HepG2 (cell line): ENCODE results near the gene FZD4. TPM values are rescaled to one million over a fixed set of nuclear protein-coding genes. Genes with fewer than 3 reads are reported as not detected.

Source experiments
- EP300 ChIP-seq, 3 experiments: sonication (generic) in 1 of 3; formaldehyde crosslinking in 1 of 3; IDR thresholded peaks; 2 replicates each; pipeline versions ENCODE4 v1.5.1 to v1.6.1; 2011 to 2020; ENCODE audit warnings: low read depth in 2 of 3, low read length in 2 of 3, borderline replicate concordance in 1 of 3, improper control_type of control experiment in 1 of 3, mild to moderate bottlenecking in 1 of 3, missing genetic modification reagents in 1 of 3, moderate library complexity in 1 of 3
- GATAD2A ChIP-seq: IDR thresholded peaks from 2 replicates; pipeline ENCODE4 v1.6.1; 2016
- HDAC2 ChIP-seq: sonication (generic); formaldehyde crosslinking; IDR thresholded peaks from 2 replicates; pipeline ENCODE4 v1.4.0; 2020; ENCODE audit warnings: missing genetic modification reagents
- HNF1B ChIP-seq: sonication (generic); formaldehyde crosslinking; IDR thresholded peaks from 2 replicates; pipeline ENCODE4 v1.5.1; 2020; ENCODE audit warnings: mild to moderate bottlenecking, moderate library complexity, missing genetic modification reagents
- KLF16 ChIP-seq, 2 experiments: sonication (generic) in 1 of 2; formaldehyde crosslinking in 1 of 2; IDR thresholded peaks; 2 replicates each; pipeline versions ENCODE4 v1.6.1 to v1.8.0; 2016 to 2023; ENCODE audit warnings: missing genetic modification reagents in 2 of 2, missing compliant biosample characterization in 1 of 2
- NFYC ChIP-seq: IDR thresholded peaks from 2 replicates; pipeline ENCODE4 v1.6.1; 2016; ENCODE audit warnings: missing genetic modification reagents, missing compliant biosample characterization
- PAWR ChIP-seq: sonication (generic); formaldehyde crosslinking; IDR thresholded peaks from 2 replicates; pipeline ENCODE4 v1.4.0; 2020; ENCODE audit warnings: missing genetic modification reagents, mild to moderate bottlenecking, borderline replicate concordance
- RARG ChIP-seq: sonication (generic); formaldehyde crosslinking; IDR thresholded peaks from 2 replicates; pipeline ENCODE4 v1.4.0; 2020; ENCODE audit warnings: low read depth, mild to moderate bottlenecking, missing genetic modification reagents
- SATB2 ChIP-seq: sonication (generic); formaldehyde crosslinking; IDR thresholded peaks from 2 replicates; pipeline ENCODE4 v1.5.0; 2020; ENCODE audit warnings: missing genetic modification reagents
- SIX4 ChIP-seq: sonication (generic); formaldehyde crosslinking; IDR thresholded peaks from 2 replicates; pipeline ENCODE4 v1.4.0; 2020; ENCODE audit warnings: missing genetic modification reagents
- SOX5 ChIP-seq: IDR thresholded peaks from 2 replicates; pipeline ENCODE4 v1.6.1; 2016; ENCODE audit warnings: borderline replicate concordance
- SOX6 ChIP-seq, 2 experiments: fragments of 450-650 bp in 1 of 2; sonication (generic) in 1 of 2; formaldehyde crosslinking in 1 of 2; IDR thresholded peaks; 2 replicates each; pipeline versions ENCODE4 v1.4.0 to v1.6.1; 2017 to 2020; ENCODE audit warnings: antibody characterized with exemption in 1 of 2, mild to moderate bottlenecking in 1 of 2, missing genetic modification reagents in 1 of 2
- SYNCRIP ChIP-seq: fragments of 200-400 bp; formaldehyde crosslinking; IDR thresholded peaks from 2 replicates; pipeline ENCODE4 v1.6.1; 2018; ENCODE audit warnings: mild to moderate bottlenecking, low read depth, low read length; ENCODE audit not compliant: insufficient read depth
- TRAFD1 ChIP-seq: sonication (generic); formaldehyde crosslinking; IDR thresholded peaks from 2 replicates; pipeline ENCODE4 v1.5.1; 2020; ENCODE audit warnings: missing genetic modification reagents, mild to moderate bottlenecking, borderline replicate concordance
- ZFY ChIP-seq: sonication (generic); formaldehyde crosslinking; IDR thresholded peaks from 2 replicates; pipeline ENCODE4 v1.4.0; 2020; ENCODE audit warnings: missing genetic modification reagents
- ZIK1 ChIP-seq: sonication (generic); formaldehyde crosslinking; IDR thresholded peaks from 2 replicates; pipeline ENCODE4 v1.5.0; 2020; ENCODE audit warnings: mild to moderate bottlenecking, low read depth, missing genetic modification reagents, borderline replicate concordance
- ZNF232 ChIP-seq: sonication (generic); formaldehyde crosslinking; IDR thresholded peaks from 2 replicates; pipeline ENCODE4 v1.4.0; 2020; ENCODE audit warnings: missing genetic modification reagents, borderline replicate concordance
- ZNF253 ChIP-seq: sonication (generic); formaldehyde crosslinking; IDR thresholded peaks from 2 replicates; pipeline ENCODE4 v1.8.0; 2022; ENCODE audit warnings: mild to moderate bottlenecking, missing genetic modification reagents, borderline replicate concordance
- ZNF263 ChIP-seq: sonication (generic); formaldehyde crosslinking; IDR thresholded peaks from 2 replicates; pipeline ENCODE4 v1.4.0; 2020; ENCODE audit warnings: missing genetic modification reagents
- ZNF572 ChIP-seq: sonication (generic); formaldehyde crosslinking; IDR thresholded peaks from 2 replicates; pipeline ENCODE4 v1.5.1; 2020; ENCODE audit warnings: mild to moderate bottlenecking, missing genetic modification reagents
- ZNF7 ChIP-seq: IDR thresholded peaks from 2 replicates; pipeline ENCODE4 v1.6.1; 2016; ENCODE audit warnings: missing biosample characterization, missing genetic modification reagents
- ZSCAN30 ChIP-seq: sonication (generic); formaldehyde crosslinking; IDR thresholded peaks from 2 replicates; pipeline ENCODE4 v1.5.0; 2020; ENCODE audit warnings: mild to moderate bottlenecking, missing genetic modification reagents
- polyA plus RNA-seq, 8 experiments: library from polyadenylated mRNA; depleted of rRNA in 3 of 8; stranded (reverse) in 7 of 8; unstranded in 1 of 8; fragments of >200 nt; fragmentation: Illumina TruSeq in 4 of 8; extraction: Trizol in 4 of 8; gene quantifications; 2 replicates each; pipeline versions ENCODE4 v1.2.1 to v1.2.3, GENCODE V29; 2011 to 2016; ENCODE audit warnings: low read depth in 4 of 8, missing spikeins in 1 of 8, mixed read lengths in 1 of 8; ENCODE audit not compliant: insufficient read depth in 1 of 8
- total RNA-seq, 5 experiments: library from RNA; depleted of rRNA; stranded (reverse); fragments of >200 nt; fragmentation: Illumina TruSeq; extraction: Trizol; gene quantifications; 2 replicates each; pipeline ENCODE4 v1.2.3, GENCODE V29; 2016; ENCODE audit warnings: low read depth in 1 of 5
- TF ChIP-seq, protein P1 (sequence below): sonication (generic); formaldehyde crosslinking; IDR thresholded peaks from 2 replicates; pipeline ENCODE4 v1.5.0; 2020; ENCODE audit warnings: mild to moderate bottlenecking, missing genetic modification reagents

Gene FZD4
- total and polyA plus RNA-seq, 2 of the 13 experiments (the other 11 are each of a cell fraction or from before 2014, with no cell fraction given) = 46.5 to 70.4 TPM

- TF ChIP-seq EP300 (IDR thresholded peaks at IDR 0.05; ENCODE audit: low read depth in 2 of 2, low read length in 2 of 2) = 0 out of 4 replicates have a peak, but pooled peaks of 1 of the 2 experiments have one; percentile 6
- no peak for TF ChIP-seq EP300 (CRISPR knock-in tag; IDR thresholded peaks at IDR 0.05; ENCODE audit: borderline replicate concordance)
- no peak for TF ChIP-seq ZIK1
- TF ChIP-seq HNF1B (CRISPR knock-in tag) = peak; percentile 77
- TF ChIP-seq PAWR (CRISPR knock-in tag) = no peak
- TF ChIP-seq SOX5 = peak; percentile 46; the same call in 1 of the 2 replicates
- TF ChIP-seq ZNF7 (CRISPR knock-in tag) = no peak
- no peak for TF ChIP-seq SIX4 (CRISPR knock-in tag)
- no peak for TF ChIP-seq ZSCAN30 (CRISPR knock-in tag)
- TF ChIP-seq ZFY (CRISPR knock-in tag) = no peak
- TF ChIP-seq NFYC (CRISPR knock-in tag) = no peak
- no peak for TF ChIP-seq ZNF253 (CRISPR knock-in tag)
- TF ChIP-seq ZNF572 (CRISPR knock-in tag) = no peak
- peak; percentile 20; the same call in 1 of the 2 replicates for TF ChIP-seq GATAD2A (CRISPR knock-in tag)
- TF ChIP-seq, protein P1, sequence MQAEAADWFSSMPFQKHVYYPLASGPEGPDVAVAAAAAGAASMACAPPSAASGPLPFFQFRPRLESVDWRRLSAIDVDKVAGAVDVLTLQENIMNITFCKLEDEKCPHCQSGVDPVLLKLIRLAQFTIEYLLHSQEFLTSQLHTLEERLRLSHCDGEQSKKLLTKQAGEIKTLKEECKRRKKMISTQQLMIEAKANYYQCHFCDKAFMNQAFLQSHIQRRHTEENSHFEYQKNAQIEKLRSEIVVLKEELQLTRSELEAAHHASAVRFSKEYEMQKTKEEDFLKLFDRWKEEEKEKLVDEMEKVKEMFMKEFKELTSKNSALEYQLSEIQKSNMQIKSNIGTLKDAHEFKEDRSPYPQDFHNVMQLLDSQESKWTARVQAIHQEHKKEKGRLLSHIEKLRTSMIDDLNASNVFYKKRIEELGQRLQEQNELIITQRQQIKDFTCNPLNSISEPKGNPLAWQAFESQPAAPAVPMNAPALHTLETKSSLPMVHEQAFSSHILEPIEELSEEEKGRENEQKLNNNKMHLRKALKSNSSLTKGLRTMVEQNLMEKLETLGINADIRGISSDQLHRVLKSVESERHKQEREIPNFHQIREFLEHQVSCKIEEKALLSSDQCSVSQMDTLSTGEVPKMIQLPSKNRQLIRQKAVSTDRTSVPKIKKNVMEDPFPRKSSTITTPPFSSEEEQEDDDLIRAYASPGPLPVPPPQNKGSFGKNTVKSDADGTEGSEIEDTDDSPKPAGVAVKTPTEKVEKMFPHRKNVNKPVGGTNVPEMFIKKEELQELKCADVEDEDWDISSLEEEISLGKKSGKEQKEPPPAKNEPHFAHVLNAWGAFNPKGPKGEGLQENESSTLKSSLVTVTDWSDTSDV (CRISPR knock-in tag) = no peak
- 0 out of 2 replicates have a peak, but pooled peaks have one; percentile 50 for TF ChIP-seq HDAC2 (CRISPR knock-in tag)
- TF ChIP-seq KLF16 (CRISPR knock-in tag; IDR thresholded peaks at IDR 0.05) = peak in 1 of 2 experiments; percentile 59; a peak in 1 of 4 replicates
- no peak for TF ChIP-seq TRAFD1 (CRISPR knock-in tag)
- no peak for TF ChIP-seq SYNCRIP
- TF ChIP-seq RARG = no peak
- no peak for TF ChIP-seq SOX6 (IDR thresholded peaks at IDR 0.05)
- peak; percentile 28; the same call in 1 of the 2 replicates for TF ChIP-seq SOX6 (CRISPR knock-in tag; IDR thresholded peaks at IDR 0.05)
- 0 out of 2 replicates have a peak, but pooled peaks have one; percentile 63 for TF ChIP-seq SATB2 (CRISPR knock-in tag)
- no peak for TF ChIP-seq ZNF232 (CRISPR knock-in tag)
- peak; percentile 68 for TF ChIP-seq ZNF263 (CRISPR knock-in tag)
Observed at GRCh38 chr11:86923999-86924766, 31.0 kb downstream of the FZD4 start (continued).
